ENCODE measurements around the gene BET1L. TPM values are rescaled to one million over a fixed set of nuclear protein-coding genes. Genes with fewer than 3 reads are reported as not detected.
"Not testable (repeated sequence)": the region's sequence is repeated elsewhere in the genome, so short reads cannot be mapped to it uniquely, and the experiment has no call there.

Gene BET1L
- total RNA-seq, 4 donors from 2014 or later = 25.5 to 33.3 (median 31.6) TPM

- intact Hi-C loops (cut with DNase I; ENCODE audit: low total_unique reads) = no loop called here
- 85 to 89% methylated on average over 7 of the region's 7 CpGs for WGBS, 2 donors
- peak in 1 of 2 donors; percentile 1 for DNase-seq (ENCODE audit: low spot score in 2 of 2)
- no peak overlapping the region for H3K4me3 ChIP-seq (ENCODE audit: low read depth, poor library complexity, severe bottlenecking)
- no peak for TF ChIP-seq CTCF (IDR thresholded peaks at IDR 0.05)
- no peak for TF ChIP-seq POLR2A (IDR thresholded peaks at IDR 0.05)
These were observed 17.2 kb upstream of the BET1L start for GRCh38 chr11:224424-224823.

- peak in 1 of 2 donors; percentile 18 for DNase-seq (ENCODE audit: low spot score in 2 of 2)
- 84 to 98% methylated on average over 7 to 8 of the region's 9 CpGs for WGBS, 2 donors
- intact Hi-C loops (cut with DNase I; ENCODE audit: low total_unique reads) = no loop called here
- TF ChIP-seq CTCF (IDR thresholded peaks at IDR 0.05) = no peak
- no peak for TF ChIP-seq POLR2A (IDR thresholded peaks at IDR 0.05)
- no peak overlapping the region for H3K4me3 ChIP-seq (ENCODE audit: low read depth, poor library complexity, severe bottlenecking)
These were observed 16.7 kb upstream of the BET1L start for GRCh38 chr11:223884-224283.

- DNase-seq (ENCODE audit: low spot score in 2 of 2) = peak in 1 of 2 donors; percentile 61
- no peak overlapping the region for H3K4me3 ChIP-seq (ENCODE audit: low read depth, poor library complexity, severe bottlenecking)
- WGBS, 2 donors = 81 to 83% methylated on average over 16 of the region's 16 CpGs
- no peak for TF ChIP-seq POLR2A (IDR thresholded peaks at IDR 0.05)
- no peak for TF ChIP-seq CTCF (IDR thresholded peaks at IDR 0.05)
- intact Hi-C loops (cut with DNase I; ENCODE audit: low total_unique reads) = no loop called here
These were observed 16.0 kb upstream of the BET1L start for GRCh38 chr11:223026-223789.

- no peak for TF ChIP-seq CTCF (IDR thresholded peaks at IDR 0.05)
- no peak for TF ChIP-seq POLR2A (IDR thresholded peaks at IDR 0.05)
- no peak overlapping the region for H3K4me3 ChIP-seq (ENCODE audit: low read depth, poor library complexity, severe bottlenecking)
- peak in 1 of 2 donors; percentile 78 for DNase-seq (ENCODE audit: low spot score in 2 of 2)
- intact Hi-C loops (cut with DNase I; ENCODE audit: low total_unique reads) = no loop called here
- WGBS, 2 donors = 92 to 93% methylated on average over 13 to 14 of the region's 14 CpGs
These were observed 15.0 kb upstream of the BET1L start for GRCh38 chr11:221998-222789.

- no peak for DNase-seq (ENCODE audit: low spot score in 2 of 2)
- WGBS, 2 donors = 90 to 91% methylated on average over 7 of the region's 7 CpGs
- intact Hi-C loops (cut with DNase I; ENCODE audit: low total_unique reads) = no loop called here
- TF ChIP-seq POLR2A (IDR thresholded peaks at IDR 0.05) (no peak), CTCF (IDR thresholded peaks at IDR 0.05) (no peak)
- no peak overlapping the region for H3K4me3 ChIP-seq (ENCODE audit: low read depth, poor library complexity, severe bottlenecking)
These were observed 14.3 kb upstream of the BET1L start for GRCh38 chr11:221539-221938.

- 85 to 93% methylated on average over 3 of the region's 3 CpGs for WGBS, 2 donors
- H3K4me3 ChIP-seq (ENCODE audit: low read depth, poor library complexity, severe bottlenecking); intact Hi-C loops (cut with DNase I; ENCODE audit: low total_unique reads); DNase-seq (ENCODE audit: low spot score in 2 of 2): not testable (repeated sequence)
These were observed 13.5 kb upstream of the BET1L start for GRCh38 chr11:220641-221215.

Data from lower leg skin (tissue), 4 donors.